Transverse colon (tissue), 4 donors: ENCODE data around the gene DIRAS1.

Source experiments
- EP300 ChIP-seq: sonication (generic); formaldehyde crosslinking; IDR thresholded peaks from one replicate; pipeline ENCODE4 v1.6.1; 2017; ENCODE audit warnings: antibody characterized with exemption, low read depth
- POLR2A ChIP-seq: fragments of 450-650 bp; IDR thresholded peaks from one replicate; pipeline ENCODE4 v1.6.1; 2016; ENCODE audit warnings: antibody characterized with exemption, mild to moderate bottlenecking, moderate library complexity
- POLR2AphosphoS5 ChIP-seq, 3 donors: sonication (generic); formaldehyde crosslinking; IDR thresholded peaks; one replicate each; pipeline ENCODE4 v1.6.1; 2016; ENCODE audit warnings: antibody characterized with exemption in 3 of 3
- TF ChIP-seq, protein P1 (sequence below), 5 experiments: fragments of 200-600 bp in 3 of 5; fragments of 450-650 bp in 2 of 5; sonication (generic) in 3 of 5; IDR thresholded peaks; 1 replicate in 2 of 5; 2 replicates in 3 of 5; pipeline ENCODE4 v1.5.1; 2016 to 2017; ENCODE audit warnings: antibody characterized with exemption in 5 of 5, inconsistent platforms in 3 of 5, mild to moderate bottlenecking in 2 of 5, moderate library complexity in 1 of 5

DNA sequence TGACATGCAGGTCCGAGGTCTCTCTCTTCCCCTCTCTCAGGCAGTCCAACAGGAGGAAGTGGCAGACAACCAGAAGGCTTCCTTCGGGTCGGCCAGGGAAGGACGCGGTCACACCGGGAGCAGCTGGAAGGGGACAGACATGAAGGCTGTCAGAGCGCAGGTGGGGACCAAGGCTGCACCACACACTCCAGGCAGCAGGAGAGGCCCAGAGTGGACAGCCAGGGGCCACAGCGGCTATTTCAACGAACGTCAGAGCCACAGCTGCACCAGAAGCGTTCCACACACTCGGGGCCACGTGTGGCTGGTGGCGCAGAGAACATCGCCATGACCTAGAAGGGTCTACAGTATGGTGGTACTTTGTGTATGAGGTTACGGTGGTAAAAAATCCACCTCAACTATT, 34.6 kb upstream of the DIRAS1 start:
- TF ChIP-seq, protein P1, sequence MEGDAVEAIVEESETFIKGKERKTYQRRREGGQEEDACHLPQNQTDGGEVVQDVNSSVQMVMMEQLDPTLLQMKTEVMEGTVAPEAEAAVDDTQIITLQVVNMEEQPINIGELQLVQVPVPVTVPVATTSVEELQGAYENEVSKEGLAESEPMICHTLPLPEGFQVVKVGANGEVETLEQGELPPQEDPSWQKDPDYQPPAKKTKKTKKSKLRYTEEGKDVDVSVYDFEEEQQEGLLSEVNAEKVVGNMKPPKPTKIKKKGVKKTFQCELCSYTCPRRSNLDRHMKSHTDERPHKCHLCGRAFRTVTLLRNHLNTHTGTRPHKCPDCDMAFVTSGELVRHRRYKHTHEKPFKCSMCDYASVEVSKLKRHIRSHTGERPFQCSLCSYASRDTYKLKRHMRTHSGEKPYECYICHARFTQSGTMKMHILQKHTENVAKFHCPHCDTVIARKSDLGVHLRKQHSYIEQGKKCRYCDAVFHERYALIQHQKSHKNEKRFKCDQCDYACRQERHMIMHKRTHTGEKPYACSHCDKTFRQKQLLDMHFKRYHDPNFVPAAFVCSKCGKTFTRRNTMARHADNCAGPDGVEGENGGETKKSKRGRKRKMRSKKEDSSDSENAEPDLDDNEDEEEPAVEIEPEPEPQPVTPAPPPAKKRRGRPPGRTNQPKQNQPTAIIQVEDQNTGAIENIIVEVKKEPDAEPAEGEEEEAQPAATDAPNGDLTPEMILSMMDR (IDR thresholded peaks at IDR 0.05), result no peak
- TF ChIP-seq POLR2AphosphoS5 (IDR thresholded peaks at IDR 0.05) (no peak), POLR2A (no peak), EP300 (no peak)
